NCI-H748 treated with DMSO at 0.1 percent for 48 hours (cell line): ENCODE measurements around the gene TMED8.
A peak's percentile ranks its signal among the peaks of the same experiment; 100 is the strongest.
"Not testable (repeated sequence)": the region's sequence is repeated elsewhere in the genome, so short reads cannot be mapped to it uniquely, and the experiment has no call there.

Source experiments
- DNase-seq: peaks from one replicate; lab custom pipeline; 2025; lab: John Stamatoyannopoulos, UW

Gene TMED8

DNA sequence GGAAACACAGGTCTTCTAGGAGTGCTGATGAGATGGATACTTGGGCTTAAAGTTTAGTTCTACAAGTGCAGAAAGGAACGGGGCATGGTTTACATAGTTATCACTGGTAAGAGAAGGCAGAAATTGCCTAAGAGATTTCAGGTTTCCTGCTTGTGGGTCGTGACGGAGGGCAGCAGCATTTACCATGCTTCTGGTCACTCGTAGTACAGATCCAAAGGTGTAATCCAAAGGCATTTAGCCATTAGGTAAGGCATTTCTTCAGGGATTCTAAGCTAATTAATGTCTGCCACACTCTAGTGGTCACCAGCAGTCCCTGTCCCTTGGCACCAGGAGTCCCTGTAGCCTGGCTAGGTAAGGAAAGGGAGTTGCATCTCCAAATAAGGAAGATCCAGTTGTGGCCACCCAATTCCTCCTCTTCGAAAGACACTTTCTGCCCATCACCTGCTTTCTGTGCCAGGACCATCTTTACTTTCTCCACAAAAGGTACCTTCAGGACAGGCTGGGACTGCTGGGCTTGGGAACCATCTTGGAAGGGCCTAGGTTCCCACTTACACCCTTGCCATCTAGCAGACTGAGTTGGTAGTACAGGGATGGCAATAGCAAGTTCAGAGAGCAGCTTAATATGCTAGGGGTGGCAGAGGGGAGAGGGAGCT, 54.5 kb downstream of the TMED8 start:
- no peak for DNase-seq

- peak; percentile 77 for DNase-seq
Measured at GRCh38 chr14:77320238-77320935, 56.5 kb downstream of the TMED8 start, which contains the start of gene POMT2. Gene POMT2 (minus strand): TSS chr14:77320883. CDS start chr14:77320681, 202 bp downstream.

DNA sequence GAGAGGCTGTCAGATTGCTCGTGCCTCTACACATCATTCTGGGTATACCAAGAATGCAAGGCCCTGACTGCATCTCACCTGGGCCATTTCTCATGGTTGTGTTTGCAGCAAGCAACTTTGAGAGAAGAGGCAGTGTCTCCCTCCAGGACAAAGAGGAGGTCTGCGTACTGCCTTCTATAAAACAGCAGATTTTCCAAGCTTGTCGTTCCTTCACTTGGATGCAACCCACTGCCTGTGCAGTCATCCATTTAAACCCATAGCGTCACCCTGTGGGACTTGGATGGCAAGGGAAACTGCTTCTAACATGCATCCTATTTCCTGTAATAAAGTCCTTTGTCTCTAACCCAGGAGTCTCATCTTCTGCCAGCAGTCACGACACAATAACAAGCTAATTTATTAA, 57.5 kb downstream of the TMED8 start:
- no peak for DNase-seq

GRCh38 chr14:77318756-77319155, 58.1 kb downstream of the TMED8 start:
- DNase-seq: not testable (repeated sequence)

GRCh38 chr14:77318006-77318553, 58.8 kb downstream of the TMED8 start:
- DNase-seq: no peak

DNA sequence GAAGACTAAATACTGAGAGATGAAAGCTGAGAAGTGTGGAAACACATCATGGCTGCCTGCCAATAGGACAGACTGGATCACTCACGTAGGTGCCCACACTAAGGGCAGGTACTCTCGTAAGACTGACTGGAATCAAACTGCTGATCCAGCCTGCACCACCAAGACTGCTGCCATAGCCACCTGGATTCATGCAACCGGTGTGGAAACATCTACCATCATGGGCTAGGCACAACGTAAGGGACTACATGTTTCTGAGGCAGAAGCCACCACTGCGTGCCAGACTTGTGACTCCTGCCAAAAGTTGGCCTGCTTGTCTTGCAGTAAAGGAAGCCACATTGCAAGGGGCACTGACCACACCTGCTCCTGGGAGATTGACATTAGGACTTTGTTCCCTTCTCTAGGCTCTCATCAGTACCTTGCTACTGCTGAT, 60.0 kb downstream of the TMED8 start:
- no peak for DNase-seq

DNA sequence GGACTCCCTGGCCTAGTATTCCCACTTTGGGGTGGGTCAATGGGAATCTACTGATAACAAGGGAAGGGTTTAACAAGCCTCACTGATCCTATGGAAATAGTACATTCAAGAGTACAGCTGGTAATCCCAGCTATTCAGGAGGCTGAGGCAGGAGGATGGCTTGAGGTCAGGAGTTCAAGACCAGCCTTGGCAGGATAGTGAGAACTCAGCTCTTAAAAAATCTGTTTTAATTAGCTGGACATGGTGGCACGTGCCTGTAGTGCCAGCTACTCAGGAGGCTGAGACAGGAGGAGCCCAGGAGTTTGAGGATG, 60.7 kb downstream of the TMED8 start:
- no peak for DNase-seq

GRCh38 chr14:77314539-77315457, 62.1 kb downstream of the TMED8 start:
- DNase-seq: no peak

DNA sequence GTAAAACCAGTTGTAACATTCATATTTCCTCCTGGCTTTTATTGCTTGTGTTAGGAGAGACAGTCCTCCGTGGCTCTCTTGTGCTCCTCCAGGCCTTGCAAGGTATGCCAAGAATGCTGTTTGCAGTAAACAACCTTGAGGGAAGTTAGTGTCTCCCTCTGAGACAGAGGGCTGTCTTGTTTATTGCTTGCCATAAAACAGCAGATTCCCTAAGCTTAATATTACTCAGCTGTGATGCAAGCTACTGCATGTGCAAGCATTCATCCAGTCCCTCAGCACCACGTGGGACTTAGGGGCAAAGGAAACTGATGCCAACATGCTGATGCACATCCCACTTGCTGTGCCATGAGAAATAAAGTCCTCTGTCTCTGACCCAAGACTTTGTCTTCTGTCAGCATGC, 62.9 kb downstream of the TMED8 start:
- no peak for DNase-seq

DNA sequence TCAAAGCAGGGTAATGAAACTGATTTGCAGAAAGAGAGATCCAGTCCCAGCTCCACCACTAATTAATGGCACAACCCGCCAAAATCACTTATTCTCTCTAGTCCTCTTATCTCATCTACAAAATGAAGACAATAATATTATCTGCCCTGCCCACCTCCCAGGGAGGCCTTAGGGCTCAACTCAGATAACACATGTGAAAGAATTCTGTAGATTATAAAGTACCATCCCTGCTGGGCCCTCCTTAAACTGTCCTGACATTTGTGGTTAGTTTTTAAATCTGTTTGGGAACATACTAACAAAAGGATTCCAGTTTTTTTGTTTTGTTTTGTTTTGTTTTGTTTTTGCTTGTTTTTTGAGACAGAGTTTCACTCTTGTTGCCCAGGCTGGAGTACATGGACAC, 63.5 kb downstream of the TMED8 start:
- DNase-seq: no peak

DNA sequence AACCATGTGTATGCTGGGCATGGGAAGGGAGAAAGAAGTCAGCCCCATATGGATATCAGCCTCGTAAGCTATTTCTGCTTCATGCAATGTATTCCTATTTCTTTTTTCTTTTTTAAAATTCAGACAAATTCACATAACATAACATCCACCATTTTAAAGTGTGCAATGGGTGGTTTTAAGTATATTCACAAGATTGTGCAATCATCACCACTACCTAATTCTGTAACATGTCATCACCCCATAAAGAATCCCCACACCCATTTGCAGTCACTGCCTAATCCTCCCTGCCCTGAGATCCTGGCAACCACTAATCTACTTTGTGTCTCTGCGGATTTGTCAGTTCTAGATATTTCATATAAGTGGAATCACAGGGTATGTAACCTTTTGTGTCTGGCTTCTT, 65.7 kb downstream of the TMED8 start:
- no peak for DNase-seq

- no peak for DNase-seq
Measured at GRCh38 chr14:77310026-77310425, 66.9 kb downstream of the TMED8 start.

GRCh38 chr14:77309131-77309530, 67.8 kb downstream of the TMED8 start:
- no peak for DNase-seq

- DNase-seq: no peak
Measured at GRCh38 chr14:77306851-77307496, 69.9 kb downstream of the TMED8 start.

DNA sequence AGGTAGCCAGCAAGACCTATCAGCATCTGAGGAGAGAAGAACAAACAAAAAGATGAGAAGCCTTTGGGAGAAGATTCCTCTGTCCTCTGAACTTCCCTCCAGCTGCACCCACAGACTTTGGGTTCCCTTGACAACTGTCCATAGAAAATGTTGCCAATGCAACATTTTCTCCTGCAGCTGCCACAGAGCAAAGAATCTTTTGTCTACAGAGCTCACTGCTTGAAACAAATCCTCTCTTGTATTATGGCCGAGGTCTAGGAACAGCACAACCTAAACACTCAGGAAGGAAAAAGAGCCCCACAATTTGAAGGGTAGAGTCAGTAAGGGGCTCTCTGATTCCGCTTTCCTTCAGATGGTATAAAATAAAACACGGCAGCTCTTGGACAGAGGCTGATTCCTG, 70.5 kb downstream of the TMED8 start:
- DNase-seq: no peak

GRCh38 chr14:77305696-77306095, 71.2 kb downstream of the TMED8 start:
- no peak for DNase-seq

- no peak for DNase-seq
Measured at GRCh38 chr14:77303417-77304156, 73.3 kb downstream of the TMED8 start.

- DNase-seq: no peak
Measured at GRCh38 chr14:77302926-77303325, 74.0 kb downstream of the TMED8 start.

- no peak for DNase-seq
Measured at GRCh38 chr14:77301103-77301502, 75.8 kb downstream of the TMED8 start.

DNA sequence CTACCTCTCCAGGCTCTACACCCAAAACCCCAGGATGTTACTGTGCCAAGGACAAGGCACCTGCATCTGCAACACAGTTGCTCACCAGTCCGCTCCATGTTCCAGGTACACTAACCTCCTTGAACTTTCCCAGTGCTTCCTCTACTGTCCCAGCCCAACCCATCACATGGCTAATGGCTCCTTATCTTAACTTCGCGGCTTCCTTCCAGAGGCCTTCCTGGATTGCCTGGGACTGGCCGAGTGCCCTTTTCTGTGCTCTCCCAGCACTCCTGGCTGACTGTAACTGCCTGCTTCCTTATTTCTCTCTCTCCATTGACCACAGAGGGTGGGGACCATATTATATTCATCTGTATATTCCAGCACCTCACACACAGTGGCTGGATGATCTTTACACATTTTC, 77.1 kb downstream of the TMED8 start:
- DNase-seq: no peak

DNA sequence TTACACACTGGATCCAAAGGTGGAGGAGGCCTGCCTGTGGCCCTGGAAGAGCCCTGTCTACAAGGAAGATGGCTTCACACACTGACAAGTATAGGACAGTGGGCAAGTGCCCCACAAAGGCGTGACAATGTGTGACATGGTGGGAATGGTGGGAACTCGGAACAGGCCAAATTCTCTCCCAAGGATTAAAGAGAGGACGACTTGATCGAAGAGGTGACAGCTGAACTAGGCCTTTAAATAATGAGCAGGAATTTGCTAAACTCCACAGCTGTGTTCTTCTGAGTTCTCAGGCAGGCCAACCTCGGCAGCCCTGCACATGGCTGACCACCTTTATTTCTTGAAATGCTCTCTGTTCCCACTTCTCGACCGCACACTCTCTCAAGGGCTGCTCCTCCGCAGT, 80.0 kb downstream of the TMED8 start:
- no peak for DNase-seq
